Effector memory CD8-positive, alpha-beta T cell (primary cell): ENCODE results near the gene POLN.

Source experiments
- ATAC-seq: fragments of 150-1000 bp; cut with Tn5 transposase; replicated peaks from 2 replicates; pipeline ENCODE4 v1.10.0; 2021; ENCODE audit warnings: mild to moderate bottlenecking, moderate library complexity
- DNase-seq, 3 experiments: peaks; one replicate each; pipeline ENCODE4 v3.0.0; 2021
- H3K27ac Mint-ChIP-seq, 2 donors: one replicate each; pipeline ENCODE4 v1.8.0; 2022; ENCODE audit warnings: mild to moderate bottlenecking in 2 of 2, mixed read lengths in 2 of 2, moderate library complexity in 2 of 2
- H3K27me3 Mint-ChIP-seq, 2 donors: one replicate each; pipeline ENCODE4 v1.8.0; 2022; ENCODE audit warnings: mixed read lengths in 2 of 2
- H3K36me3 Mint-ChIP-seq: one replicate; pipeline ENCODE4 v1.8.0; 2022; ENCODE audit warnings: mild to moderate bottlenecking, moderate library complexity, mixed read lengths; ENCODE audit not compliant: insufficient read depth
- H3K4me1 Mint-ChIP-seq, 2 donors: one replicate each; pipeline ENCODE4 v1.8.0; 2022; ENCODE audit warnings: low read depth in 2 of 2, mixed read lengths in 2 of 2
- H3K4me3 Mint-ChIP-seq, 2 donors: one replicate each; pipeline ENCODE4 v1.8.0; 2022; ENCODE audit warnings: mild to moderate bottlenecking in 2 of 2, mixed read lengths in 2 of 2, moderate library complexity in 2 of 2
- H3K9me3 Mint-ChIP-seq, 2 donors: one replicate each; pipeline ENCODE4 v1.8.0; 2022; ENCODE audit warnings: mixed read lengths in 2 of 2
- total RNA-seq, 9 experiments: gene quantifications; one replicate each; lab custom pipeline; 2026; lab: John Stamatoyannopoulos, UW

POLN gene
- 0 to 1.3 (median 0.63) reads per million in 9 experiments for total RNA-seq

GRCh38 chr4:2241410-2242353 is at the start of gene POLN, which contains the start of gene HAUS3:
POLN (minus strand) TSS chr4:2242121; CDS start chr4:2229231, 12,890 bp downstream.
HAUS3 (minus strand) TSS chr4:2242121; CDS start chr4:2240946, 1,175 bp downstream.
- DNase-seq (peak; percentile 99 to 100 (median 99)), ATAC-seq (peak; percentile 84)
- H3K4me1 Mint-ChIP-seq = peaks cover 40 to 54% of the 10 kb centered on the region in 2 donors
- peaks cover 53% of the 10 kb centered on the region for H3K36me3 Mint-ChIP-seq
- peak within 1 kb of the TSS; percentile 95 to 97 for H3K27ac Mint-ChIP-seq
- peak within 1 kb of the TSS; percentile 89 to 93 for H3K4me3 Mint-ChIP-seq
- no peaks in the 10 kb centered on the region for H3K27me3 Mint-ChIP-seq
- no peaks in the 10 kb centered on the region for H3K9me3 Mint-ChIP-seq

GRCh38 chr4:2290974-2291704 is 49.2 kb upstream of the POLN start:
- peak overlapping the region; percentile 100 for H3K27ac Mint-ChIP-seq
- DNase-seq (peak; percentile 86), ATAC-seq (peak; percentile 94)
- H3K4me1 Mint-ChIP-seq = peaks cover 20 to 27% of the 10 kb centered on the region in 2 donors
- H3K27me3 Mint-ChIP-seq = no peaks in the 10 kb centered on the region
- H3K9me3 Mint-ChIP-seq = no peaks in the 10 kb centered on the region
- peaks cover 37% of the 10 kb centered on the region for H3K36me3 Mint-ChIP-seq
- H3K4me3 Mint-ChIP-seq = peak overlapping the region; percentile 81

- H3K36me3 Mint-ChIP-seq = peaks cover 37% of the 10 kb centered on the region
- no peaks in the 10 kb centered on the region for H3K9me3 Mint-ChIP-seq
- ATAC-seq = no peak
- H3K27me3 Mint-ChIP-seq = no peaks in the 10 kb centered on the region
- peak overlapping the region; percentile 100 for H3K27ac Mint-ChIP-seq
- DNase-seq = no peak
- peak overlapping the region; percentile 81 for H3K4me3 Mint-ChIP-seq
- peaks cover 21 to 25% of the 10 kb centered on the region in 2 donors for H3K4me1 Mint-ChIP-seq
Observed at GRCh38 chr4:2290488-2290887, 48.6 kb upstream of the POLN start.

- peak overlapping the region; percentile 100 for H3K27ac Mint-ChIP-seq
- DNase-seq = no peak
- no peaks in the 10 kb centered on the region for H3K27me3 Mint-ChIP-seq
- H3K9me3 Mint-ChIP-seq = no peaks in the 10 kb centered on the region
- H3K4me3 Mint-ChIP-seq = peak overlapping the region in 1 of 2 donors; percentile 70
- peaks cover 23 to 26% of the 10 kb centered on the region in 2 donors for H3K4me1 Mint-ChIP-seq
- ATAC-seq = no peak
- H3K36me3 Mint-ChIP-seq = peaks cover 37% of the 10 kb centered on the region
Observed at GRCh38 chr4:2289955-2290333, 48.0 kb upstream of the POLN start.

- Mint-ChIP-seq H3K4me1 (peaks cover 24 to 26% of the 10 kb centered on the region in 2 donors), H3K27ac (peak overlapping the region; percentile 100), H3K9me3 (no peaks in the 10 kb centered on the region), H3K36me3 (peaks cover 34% of the 10 kb centered on the region), H3K4me3 (peak overlapping the region in 1 of 2 donors; percentile 70), H3K27me3 (no peaks in the 10 kb centered on the region)
- no peak for ATAC-seq
- DNase-seq = no peak
Observed at GRCh38 chr4:2289311-2289954, 47.5 kb upstream of the POLN start.

- Mint-ChIP-seq H3K27ac (peak overlapping the region; percentile 85 to 100), H3K4me3 (no peak overlapping the region), H3K4me1 (peaks cover 28% of the 10 kb centered on the region in 2 donors), H3K9me3 (no peaks in the 10 kb centered on the region), H3K36me3 (peaks cover 34% of the 10 kb centered on the region), H3K27me3 (no peaks in the 10 kb centered on the region)
- no peak for ATAC-seq
- DNase-seq = no peak
Observed at GRCh38 chr4:2288051-2288541, 46.2 kb upstream of the POLN start.

GRCh38 chr4:2287594-2287915 is 45.6 kb upstream of the POLN start:
- ATAC-seq = no peak
- H3K4me3 Mint-ChIP-seq = no peak overlapping the region
- H3K36me3 Mint-ChIP-seq = peaks cover 33% of the 10 kb centered on the region
- H3K9me3 Mint-ChIP-seq = no peaks in the 10 kb centered on the region
- H3K4me1 Mint-ChIP-seq = peaks cover 28 to 30% of the 10 kb centered on the region in 2 donors
- peak overlapping the region; percentile 85 to 100 for H3K27ac Mint-ChIP-seq
- DNase-seq = no peak
- H3K27me3 Mint-ChIP-seq = no peaks in the 10 kb centered on the region

- H3K4me3 Mint-ChIP-seq = no peak overlapping the region
- peaks cover 32% of the 10 kb centered on the region for H3K36me3 Mint-ChIP-seq
- H3K9me3 Mint-ChIP-seq = no peaks in the 10 kb centered on the region
- peaks cover 33 to 35% of the 10 kb centered on the region in 2 donors for H3K4me1 Mint-ChIP-seq
- H3K27ac Mint-ChIP-seq = peak overlapping the region; percentile 85 to 100
- H3K27me3 Mint-ChIP-seq = no peaks in the 10 kb centered on the region
- ATAC-seq (no peak), DNase-seq (no peak)
Observed at GRCh38 chr4:2286904-2287593, 45.1 kb upstream of the POLN start.

GRCh38 chr4:2285613-2286381 is 43.9 kb upstream of the POLN start:
- DNase-seq (no peak), ATAC-seq (no peak)
- Mint-ChIP-seq H3K4me1 (peaks cover 36 to 38% of the 10 kb centered on the region in 2 donors), H3K36me3 (peaks cover 24% of the 10 kb centered on the region), H3K27me3 (no peaks in the 10 kb centered on the region), H3K9me3 (no peaks in the 10 kb centered on the region), H3K4me3 (no peak overlapping the region), H3K27ac (peak overlapping the region; percentile 85 to 100)

GRCh38 chr4:2284934-2285612 is 43.2 kb upstream of the POLN start:
- Mint-ChIP-seq H3K4me1 (peaks cover 31 to 34% of the 10 kb centered on the region in 2 donors), H3K27me3 (no peaks in the 10 kb centered on the region), H3K9me3 (no peaks in the 10 kb centered on the region), H3K27ac (peak overlapping the region; percentile 98 to 99), H3K36me3 (peaks cover 20% of the 10 kb centered on the region), H3K4me3 (no peak overlapping the region)
- DNase-seq = no peak
- ATAC-seq = no peak

GRCh38 chr4:2284161-2284933 is 42.4 kb upstream of the POLN start:
- Mint-ChIP-seq H3K27ac (peak overlapping the region; percentile 98 to 99), H3K4me3 (no peak overlapping the region)

More at GRCh38 chr4:2284161-2284933, 42.4 kb upstream of the POLN start:
- DNase-seq (no peak), ATAC-seq (no peak)
- Mint-ChIP-seq H3K9me3 (no peaks in the 10 kb centered on the region), H3K4me1 (peaks cover 28 to 30% of the 10 kb centered on the region in 2 donors), H3K27me3 (no peaks in the 10 kb centered on the region), H3K36me3 (peaks cover 15% of the 10 kb centered on the region)
